NK-92 (cell line): ENCODE data around the gene KRT33A.

Experiments
- DNase-seq: peaks from one replicate; lab custom pipeline; 2025; ENCODE audit not compliant: unreplicated experiment; lab: John Stamatoyannopoulos, UW

Gene KRT33A

DNA sequence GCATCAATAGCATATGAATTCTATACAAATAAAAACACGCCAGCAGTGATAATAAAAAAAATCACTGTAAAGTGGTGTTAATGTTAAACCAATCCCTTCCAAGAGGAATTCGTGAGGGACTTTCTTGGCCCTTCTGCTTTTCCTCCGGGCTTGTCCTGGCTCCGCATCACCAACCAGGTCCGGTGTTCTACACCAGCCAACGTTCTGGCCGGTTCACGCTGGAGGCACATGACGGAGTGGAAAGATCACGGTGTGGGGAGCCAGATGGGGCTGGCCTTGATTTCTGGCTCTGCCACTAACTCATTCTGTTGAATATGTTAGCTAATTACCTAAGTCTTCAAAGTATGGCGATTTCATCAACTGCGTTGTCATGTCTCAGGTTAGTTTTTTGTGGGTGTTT, 46.5 kb downstream of the KRT33A start:
- no peak for DNase-seq

DNA sequence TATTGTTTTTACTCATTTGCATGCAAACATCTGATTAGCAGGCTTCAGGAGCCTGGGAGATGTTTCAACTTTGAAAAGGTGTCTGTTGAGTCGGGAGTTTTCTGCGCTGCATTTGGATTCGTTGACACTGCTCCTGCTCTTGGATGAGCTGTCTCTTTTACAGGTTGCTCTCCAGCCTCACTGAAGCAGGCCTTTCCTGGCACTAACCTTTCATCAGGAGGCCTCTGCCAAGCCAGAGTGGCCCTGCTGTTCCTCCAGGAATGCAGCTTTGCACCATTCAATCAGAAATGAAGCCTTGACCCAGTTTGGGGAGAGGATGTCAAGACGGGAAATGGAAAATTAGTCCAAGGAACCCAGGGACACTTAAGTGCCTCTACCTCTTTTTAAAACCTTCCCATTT, 47.6 kb downstream of the KRT33A start:
- DNase-seq = no peak

GRCh38 chr17:41301916-41302901, 48.4 kb downstream of the KRT33A start, which contains the start of gene KRTAP29-1:
TSS of gene KRTAP29-1 (minus strand) at chr17:41302851. CDS start at chr17:41302851, 0 bp downstream.
- no peak for DNase-seq

DNA sequence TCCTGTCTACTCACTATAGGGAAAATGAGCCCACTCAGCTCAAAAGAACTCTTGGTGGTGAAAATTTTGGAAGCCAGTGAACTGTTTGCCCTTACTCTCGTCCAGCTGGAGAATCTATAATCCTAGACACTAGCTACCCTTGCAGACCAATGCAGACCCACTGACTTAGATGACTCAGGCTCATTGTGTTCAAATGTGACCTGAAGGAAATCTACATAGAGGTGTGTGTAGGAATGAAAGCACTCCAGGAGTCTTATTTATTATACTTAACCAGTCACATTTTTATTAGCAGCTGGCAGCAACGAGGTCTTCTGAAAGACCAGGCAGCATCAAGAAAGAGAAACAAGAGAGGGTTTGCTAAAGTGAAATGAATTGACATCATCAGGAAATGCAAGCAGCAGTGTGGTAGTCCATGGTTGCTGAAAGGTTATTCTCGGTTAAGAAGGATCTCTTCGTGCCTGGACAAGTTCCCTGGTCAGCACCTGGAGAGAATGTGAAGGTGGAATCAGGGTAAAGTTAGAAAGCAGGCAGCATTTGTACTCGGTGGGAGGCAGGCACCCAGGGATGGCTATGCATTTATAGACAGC, 49.3 kb downstream of the KRT33A start:
- no peak for DNase-seq

DNA sequence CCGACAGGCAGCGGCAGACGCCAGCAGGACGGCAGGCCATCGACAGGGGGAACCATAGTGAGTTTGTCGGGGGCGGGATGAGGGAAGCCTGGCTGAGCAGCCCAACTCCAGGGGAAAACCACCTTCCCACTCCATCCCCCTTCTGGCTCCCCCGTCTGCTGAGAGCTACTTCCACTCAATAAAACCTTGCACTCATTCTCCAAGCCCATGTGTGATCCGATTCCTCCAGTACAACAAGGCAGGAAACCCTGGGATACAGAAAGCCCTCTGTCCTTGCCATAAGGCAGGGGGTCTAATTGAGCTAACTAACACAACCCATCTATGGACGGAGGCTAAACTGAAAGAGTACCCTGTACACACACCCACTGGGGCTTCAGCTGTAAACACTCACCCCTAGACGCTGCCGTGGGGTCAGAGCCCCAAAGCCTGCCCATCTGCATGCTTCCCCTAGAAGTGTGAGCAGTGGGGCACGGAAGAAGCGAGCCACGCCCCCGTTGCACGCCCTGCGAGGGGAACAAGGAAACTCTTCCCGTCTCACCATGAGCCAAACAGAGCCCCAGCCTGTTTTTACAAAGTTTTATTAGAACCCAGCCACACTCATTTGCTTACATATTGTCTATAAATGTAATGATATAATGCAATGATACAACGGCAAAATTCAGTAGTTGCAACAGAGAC, 52.0 kb downstream of the KRT33A start:
- no peak for DNase-seq

DNA sequence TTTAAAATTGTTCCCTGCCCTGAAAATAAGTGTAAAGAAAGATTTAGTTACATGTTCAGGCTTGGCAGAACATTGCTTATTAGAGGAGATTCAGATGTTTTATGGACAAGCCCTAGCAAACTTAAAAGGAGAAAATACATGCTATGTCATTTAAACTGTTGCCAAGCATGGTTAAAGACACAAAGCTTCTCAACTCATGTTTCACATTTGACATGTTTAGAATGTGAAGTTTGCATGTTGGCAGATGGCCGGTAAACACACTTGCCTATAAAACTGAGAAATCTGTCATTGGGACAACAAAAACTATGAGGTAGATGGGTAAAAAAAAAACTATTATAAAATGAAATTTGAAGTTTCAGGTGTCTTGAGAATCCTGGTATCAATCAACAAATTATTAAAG, 53.8 kb downstream of the KRT33A start:
- DNase-seq = no peak
